Dermis blood vessel endothelial cell (primary cell): ENCODE data around the gene TRAPPC3. TPM values are rescaled to one million over a fixed set of nuclear protein-coding genes. Genes with fewer than 3 reads are reported as not detected.
"Not testable (repeated sequence)": the region's sequence is repeated elsewhere in the genome, so short reads cannot be mapped to it uniquely, and the experiment has no call there.

Source experiments
- DNase-seq: peaks from one replicate; pipeline ENCODE4 v3.0.0; 2010
- total RNA-seq: library from RNA; depleted of rRNA; stranded (reverse); fragments of >200 nt; gene quantifications from 2 replicates; pipeline ENCODE4 v1.2.3, GENCODE V29; 2014

Gene TRAPPC3
- 77.8 and 117 TPM in 2 replicates for total RNA-seq

- peak; percentile 100 for DNase-seq
Observed at GRCh38 chr1:36149237-36149972, at the start of gene TRAPPC3. TRAPPC3 (minus strand) TSS chr1:36149486; CDS start chr1:36149378, 108 bp downstream.

DNA sequence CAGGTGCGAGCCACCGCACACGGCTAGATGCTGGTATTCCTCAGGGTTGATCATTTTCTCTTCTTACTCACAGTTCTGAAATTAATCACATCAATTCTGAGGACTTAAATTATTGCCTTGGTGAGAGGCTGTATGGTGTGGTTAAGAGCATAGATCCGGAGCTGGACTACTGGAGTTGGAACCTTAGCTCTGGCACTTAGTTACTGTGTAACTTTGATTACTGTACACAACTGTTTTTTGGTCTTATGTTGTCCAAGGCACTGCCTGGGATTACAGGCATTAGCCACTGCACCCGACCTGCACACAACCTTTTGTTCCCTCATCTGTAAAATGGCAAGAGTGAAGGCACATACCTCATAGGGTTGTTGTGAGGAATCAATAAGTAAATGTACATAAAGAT is 49.4 kb upstream of the TRAPPC3 start:
- no peak for DNase-seq

DNA sequence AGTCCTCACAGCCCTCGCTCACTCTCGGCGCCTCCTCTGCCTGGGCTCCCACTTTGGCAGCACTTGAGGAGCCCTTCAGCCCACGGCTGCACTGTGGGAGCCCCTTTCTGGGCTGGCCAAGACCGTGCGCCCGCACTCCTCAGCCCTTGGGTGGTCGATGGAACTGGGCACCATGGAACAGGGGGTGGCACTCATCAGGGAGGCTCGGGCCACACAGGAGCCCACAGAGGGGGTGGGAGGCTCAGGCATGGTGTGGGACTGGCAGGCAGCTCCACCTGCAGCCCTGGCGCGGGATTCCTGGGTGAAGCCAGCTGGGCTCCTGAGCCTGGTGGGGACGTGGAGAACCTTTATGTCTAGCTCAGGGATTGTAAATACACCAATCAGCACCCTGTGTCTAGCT is 47.5 kb upstream of the TRAPPC3 start:
- not testable (repeated sequence) for DNase-seq

DNA sequence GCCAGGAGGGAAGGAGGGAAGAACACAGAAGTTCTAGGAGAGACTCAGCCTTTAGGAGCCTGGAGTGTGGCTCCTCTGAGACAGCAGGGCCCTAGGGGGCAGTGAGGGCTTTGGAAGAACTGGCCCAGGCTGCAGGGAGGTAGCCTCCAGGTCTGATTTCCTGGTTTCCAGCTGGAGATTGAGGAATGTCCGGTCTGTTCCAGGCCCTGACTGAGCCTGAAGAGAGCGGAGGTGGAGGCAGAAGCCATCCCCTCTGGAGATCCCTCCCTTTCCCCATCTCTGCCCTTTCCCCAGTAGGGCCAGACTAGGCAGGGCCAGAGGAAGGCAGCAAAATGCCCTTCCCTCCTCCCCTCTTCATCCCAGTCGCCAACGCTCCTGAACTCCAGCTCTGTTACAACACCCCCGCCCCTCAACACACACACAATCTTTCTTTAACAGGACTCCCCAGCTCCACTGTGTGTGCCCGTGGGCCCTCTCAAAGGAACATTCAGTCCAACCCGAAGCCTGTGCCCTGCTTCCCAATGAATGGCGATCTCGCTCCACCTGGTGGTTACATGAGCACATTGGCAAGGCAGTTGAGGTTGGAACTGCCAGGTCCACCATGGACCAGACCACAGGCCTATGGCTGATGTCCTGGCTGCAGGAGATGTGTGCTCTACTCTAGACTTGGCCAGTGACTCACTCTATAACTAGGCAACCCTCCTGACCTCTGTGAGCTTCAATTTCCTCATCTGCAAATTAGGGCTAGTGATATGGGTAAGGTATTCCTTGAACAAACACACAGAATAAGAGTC is 38.7 kb upstream of the TRAPPC3 start:
- DNase-seq = peak; percentile 97

GRCh38 chr1:36183309-36183856 is 34.1 kb upstream of the TRAPPC3 start:
- DNase-seq = no peak

GRCh38 chr1:36182734-36183133 is 33.4 kb upstream of the TRAPPC3 start:
- DNase-seq = no peak

- DNase-seq = no peak
Observed at GRCh38 chr1:36179220-36179600, 29.9 kb upstream of the TRAPPC3 start.

- no peak for DNase-seq
Observed at GRCh38 chr1:36178471-36179219, 29.4 kb upstream of the TRAPPC3 start.

GRCh38 chr1:36177589-36178431 is 28.5 kb upstream of the TRAPPC3 start:
- DNase-seq = no peak

DNA sequence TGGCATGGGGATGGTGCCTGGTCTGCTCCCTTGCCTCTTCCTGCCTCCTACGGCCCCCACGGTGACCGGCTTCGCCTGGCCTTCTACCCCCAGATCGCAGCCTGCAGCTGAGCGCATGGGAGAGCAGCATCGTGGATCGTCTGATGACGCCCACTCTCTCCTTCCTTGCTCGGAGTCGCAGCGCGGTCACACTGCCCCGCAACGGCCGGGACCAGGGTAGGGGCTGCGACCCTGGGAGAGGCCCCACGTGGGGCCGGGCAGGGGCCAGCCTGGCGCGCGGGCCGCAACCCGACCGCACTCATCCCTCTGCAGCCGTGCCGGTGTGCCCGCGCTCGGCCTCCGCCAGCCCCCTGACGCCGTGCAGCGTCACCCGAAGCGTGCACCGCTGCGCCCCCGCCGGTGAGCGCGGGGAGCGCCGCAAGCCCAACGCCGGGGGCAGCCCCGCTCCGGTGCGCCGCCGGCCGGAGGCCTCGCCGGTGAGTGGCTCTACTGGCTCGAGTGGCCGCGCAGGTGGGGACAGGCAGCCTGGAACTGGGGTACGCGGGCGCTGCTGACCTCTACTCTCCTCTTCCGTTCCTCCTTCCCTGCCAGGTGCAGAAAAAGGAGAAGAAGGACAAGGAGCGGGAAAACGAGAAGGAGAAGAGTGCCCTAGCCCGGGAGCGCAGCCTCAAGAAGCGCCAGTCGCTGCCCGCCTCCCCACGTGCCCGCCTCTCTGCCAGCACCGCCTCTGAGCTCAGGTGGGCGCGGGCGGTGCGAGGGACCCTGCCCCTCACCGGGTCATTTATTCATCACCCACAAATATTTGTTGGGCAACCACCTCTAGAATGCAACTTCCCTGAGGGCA is 27.0 kb upstream of the TRAPPC3 start:
- no peak for DNase-seq

DNA sequence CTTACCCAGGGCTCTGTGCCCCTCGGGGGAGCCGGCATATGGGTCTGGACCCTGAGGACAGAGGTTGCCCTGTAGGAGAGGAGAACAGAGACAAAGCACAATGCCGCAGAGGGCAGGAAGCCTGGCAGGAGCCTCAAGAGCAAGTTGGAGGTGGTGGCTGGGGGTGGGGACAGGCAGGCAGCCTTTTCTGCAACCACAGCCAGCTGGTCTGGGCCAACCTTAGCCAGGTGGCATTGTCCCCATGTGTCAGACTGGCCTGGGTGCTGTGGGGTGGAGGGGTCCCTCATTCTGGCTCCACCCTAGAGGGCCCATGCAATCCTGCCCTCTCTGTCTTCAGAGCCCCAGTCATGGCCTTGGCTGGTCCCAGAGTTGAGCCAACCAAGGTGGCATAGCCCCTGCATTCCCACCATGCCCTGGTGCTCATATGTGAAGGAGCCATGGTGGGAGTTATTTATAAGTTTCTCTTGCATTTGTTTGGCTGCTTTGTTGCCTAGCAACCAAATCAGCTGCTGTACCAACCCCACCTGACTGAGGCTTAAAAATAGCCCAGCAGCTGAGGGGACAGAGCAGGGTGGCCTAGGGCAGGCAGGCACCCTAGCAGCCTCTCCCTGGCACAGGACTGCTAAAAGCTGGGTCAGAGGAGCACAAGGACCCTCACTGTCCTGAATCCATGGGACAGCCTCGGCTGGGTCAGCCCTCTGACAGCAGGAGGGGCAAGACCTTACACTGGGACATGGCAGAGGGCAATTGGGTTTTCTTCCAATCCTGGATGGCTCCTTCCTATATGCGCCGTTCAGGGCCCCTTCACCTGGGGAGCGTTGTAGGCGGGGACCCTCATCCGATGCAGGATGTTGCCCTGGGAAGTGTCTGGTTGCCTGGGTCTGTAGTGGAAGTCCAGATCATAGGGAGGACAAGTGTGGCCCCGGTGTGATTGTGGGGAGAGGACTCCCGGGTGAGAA is 26.1 kb upstream of the TRAPPC3 start:
- DNase-seq = peak; percentile 58

DNA sequence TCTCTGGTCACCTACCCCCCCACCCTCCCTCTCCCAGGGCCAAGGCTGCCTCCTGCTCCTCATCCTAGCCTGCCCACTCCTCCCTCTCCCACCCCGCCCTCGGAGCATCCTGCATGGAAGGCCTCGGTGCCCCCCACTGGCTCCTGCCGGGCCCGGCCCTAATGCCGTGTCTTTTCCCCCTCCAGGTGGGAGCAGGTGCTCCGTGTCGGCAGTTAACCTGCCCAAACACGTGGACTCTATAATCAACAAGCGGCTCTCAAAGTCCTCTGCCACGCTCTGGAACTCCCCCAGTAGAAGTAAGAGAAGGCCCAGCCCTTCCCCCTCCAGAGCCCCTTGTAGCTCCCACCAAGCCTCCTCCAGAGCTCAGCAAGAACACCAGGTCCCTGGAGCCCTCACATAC is 25.4 kb upstream of the TRAPPC3 start:
- DNase-seq = no peak

DNA sequence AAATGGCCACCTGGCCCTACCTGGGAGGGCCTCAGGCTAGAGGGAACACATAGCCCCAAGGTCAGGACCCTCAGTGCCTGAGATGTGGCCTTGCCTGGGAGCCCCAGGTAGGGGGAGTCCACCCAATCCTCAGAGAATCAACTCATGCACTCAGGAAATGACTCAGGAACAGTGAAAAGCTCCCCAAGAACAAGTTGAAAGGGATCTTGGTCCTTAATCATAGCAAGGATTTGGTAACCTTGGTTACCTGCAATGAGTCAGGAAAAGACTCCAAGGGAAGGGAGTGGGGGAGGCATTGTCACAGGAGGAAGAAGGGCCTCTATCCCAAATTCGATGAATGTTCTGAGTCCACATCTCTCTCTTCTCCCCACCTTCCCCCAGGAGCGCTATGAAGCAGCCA is 23.7 kb upstream of the TRAPPC3 start:
- peak; percentile 83 for DNase-seq

- DNase-seq = no peak
Observed at GRCh38 chr1:36172017-36172747, 22.9 kb upstream of the TRAPPC3 start.

DNA sequence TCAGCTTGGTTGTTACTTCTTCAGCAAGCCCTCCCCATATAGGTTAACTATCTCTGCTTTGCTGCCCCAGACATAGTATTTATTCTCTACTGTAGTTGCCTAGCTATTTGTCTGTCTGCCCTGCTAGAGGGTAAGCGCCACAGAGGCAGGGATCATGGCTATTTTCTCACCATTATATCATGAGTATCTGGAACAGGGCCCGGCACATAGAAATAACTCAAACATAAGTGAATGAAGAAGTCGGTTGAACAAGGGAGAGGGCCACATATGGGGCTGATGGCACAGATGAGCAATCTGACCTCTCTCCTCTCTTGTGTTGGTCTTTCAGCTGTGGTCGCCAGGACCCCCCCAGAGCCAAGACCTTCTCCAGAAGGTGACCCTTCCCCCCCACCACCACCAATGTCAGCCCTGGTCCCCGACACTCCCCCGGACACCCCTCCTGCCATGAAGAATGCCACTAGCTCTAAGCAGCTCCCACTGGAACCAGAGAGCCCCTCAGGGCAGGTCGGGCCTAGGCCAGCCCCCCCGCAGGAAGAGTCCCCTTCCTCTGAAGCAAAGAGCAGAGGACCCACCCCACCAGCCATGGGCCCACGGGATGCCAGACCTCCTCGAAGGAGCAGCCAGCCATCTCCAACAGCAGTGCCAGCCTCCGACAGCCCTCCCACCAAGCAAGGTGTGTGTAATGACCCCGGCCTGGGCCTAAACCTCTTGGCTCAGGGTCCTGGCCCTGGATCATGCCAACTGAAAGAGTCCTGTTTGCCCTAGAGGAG is 21.5 kb upstream of the TRAPPC3 start:
- DNase-seq = no peak

DNA sequence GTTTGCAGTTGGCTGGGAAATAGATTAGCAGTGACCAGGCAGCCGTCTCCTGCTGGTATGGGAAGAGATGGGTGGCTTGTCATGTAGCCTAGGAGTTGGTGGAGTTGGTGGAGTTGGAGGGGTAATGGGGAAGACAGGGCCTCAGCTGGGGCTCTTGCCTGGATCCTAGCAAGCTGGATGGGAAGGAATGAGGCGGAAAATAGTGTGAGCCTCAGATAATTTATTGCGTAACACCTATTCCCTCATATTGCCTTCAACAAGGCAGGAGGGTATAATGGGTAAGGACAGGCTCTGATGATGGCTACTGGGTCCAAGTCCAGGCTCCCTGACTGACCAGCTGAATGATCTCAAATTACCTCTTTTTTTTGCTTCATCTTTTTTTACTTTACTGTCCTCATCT is 19.2 kb upstream of the TRAPPC3 start:
- DNase-seq = no peak

- no peak for DNase-seq
Observed at GRCh38 chr1:36166938-36167905, 17.9 kb upstream of the TRAPPC3 start.
